Thoracic aorta (tissue), 2 donors: ENCODE measurements around the gene FNDC4. TPM values are rescaled to one million over a fixed set of nuclear protein-coding genes. Genes with fewer than 3 reads are reported as not detected.

Source experiments
- ATAC-seq: fragments of 150-250 bp; one replicate; pipeline ENCODE4 v1.8.0; 2017; ENCODE audit warnings: low read depth; ENCODE audit not compliant: insufficient number of reproducible peaks, low FRiP score
- DNase-seq: peaks from one replicate; pipeline ENCODE4 v3.0.0-alpha.2; 2020; ENCODE audit warnings: low spot score
- H3K27ac ChIP-seq, 2 donors: fragments of 200-600 bp; sonication (generic); 1 replicate in 1 of 2; 2 replicates in 1 of 2; pipeline ENCODE4 v1.5.1; 2016; ENCODE audit warnings: mild to moderate bottlenecking in 2 of 2, moderate library complexity in 2 of 2
- H3K27me3 ChIP-seq: fragments of 200-600 bp; sonication (generic); replicated peaks from 2 replicates; pipeline ENCODE4 v1.6.0; 2016; ENCODE audit warnings: mild to moderate bottlenecking; ENCODE audit not compliant: insufficient read depth
- H3K36me3 ChIP-seq: fragments of 200-600 bp; sonication (generic); one replicate; pipeline ENCODE4 v1.5.1; 2016
- H3K4me1 ChIP-seq, 2 donors: fragments of 200-600 bp; sonication (generic); 1 replicate in 1 of 2; 2 replicates in 1 of 2; pipeline versions ENCODE4 v1.5.1 to v1.6.0; 2016; ENCODE audit warnings: low read depth in 2 of 2, mild to moderate bottlenecking in 1 of 2; ENCODE audit not compliant: control insufficient read depth in 1 of 2
- H3K4me3 ChIP-seq: fragments of 200-600 bp; sonication (generic); 2 replicates; pipeline ENCODE4 v1.5.1; 2016; ENCODE audit warnings: mild to moderate bottlenecking
- H3K9me3 ChIP-seq: fragments of 200-600 bp; sonication (generic); 2 replicates; pipeline ENCODE4 v1.5.1; 2016
- total RNA-seq, 2 donors: library from RNA; depleted of rRNA; stranded (reverse); fragments of >200 nt; gene quantifications; one replicate each; pipeline versions ENCODE4 v1.1.0 to v1.2.3, GENCODE V29; 2016
- TF ChIP-seq, protein P1 (sequence below): fragments of 200-600 bp; sonication (generic); IDR thresholded peaks from one replicate; pipeline ENCODE4 v1.5.1; 2019; ENCODE audit warnings: antibody characterized with exemption

Gene FNDC4
- total RNA-seq, 2 donors from 2014 or later: 32.9 to 37.1 TPM

DNA sequence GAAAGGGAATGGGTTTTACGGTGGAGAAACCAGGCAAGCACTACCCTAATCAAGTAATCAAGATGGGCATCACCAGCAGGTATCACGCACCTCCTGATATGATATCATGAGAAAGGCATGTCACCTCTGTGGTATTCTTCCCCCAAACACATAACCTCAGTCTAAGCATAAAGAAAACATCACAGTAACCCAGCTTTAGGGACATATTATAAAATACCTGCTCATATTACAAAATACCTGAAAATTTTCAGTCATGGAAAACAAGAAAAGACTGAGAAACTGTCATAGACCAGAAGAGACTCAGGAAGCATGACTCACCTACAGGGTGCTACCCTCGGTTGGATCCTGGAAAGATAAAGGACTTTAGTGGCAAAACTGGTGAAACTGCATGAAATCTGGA lies 32.2 kb upstream of the FNDC4 start:
- Histone ChIP-seq H3K36me3 (no peaks in the 10 kb centered on the region), H3K9me3 (no peaks in the 10 kb centered on the region), H3K4me3 (no peak overlapping the region), H3K4me1 (no peaks in the 10 kb centered on the region), H3K27ac (no peak overlapping the region), H3K27me3 (no peaks in the 10 kb centered on the region)
- ATAC-seq (no peak), DNase-seq (no peak)
- TF ChIP-seq, protein P1, sequence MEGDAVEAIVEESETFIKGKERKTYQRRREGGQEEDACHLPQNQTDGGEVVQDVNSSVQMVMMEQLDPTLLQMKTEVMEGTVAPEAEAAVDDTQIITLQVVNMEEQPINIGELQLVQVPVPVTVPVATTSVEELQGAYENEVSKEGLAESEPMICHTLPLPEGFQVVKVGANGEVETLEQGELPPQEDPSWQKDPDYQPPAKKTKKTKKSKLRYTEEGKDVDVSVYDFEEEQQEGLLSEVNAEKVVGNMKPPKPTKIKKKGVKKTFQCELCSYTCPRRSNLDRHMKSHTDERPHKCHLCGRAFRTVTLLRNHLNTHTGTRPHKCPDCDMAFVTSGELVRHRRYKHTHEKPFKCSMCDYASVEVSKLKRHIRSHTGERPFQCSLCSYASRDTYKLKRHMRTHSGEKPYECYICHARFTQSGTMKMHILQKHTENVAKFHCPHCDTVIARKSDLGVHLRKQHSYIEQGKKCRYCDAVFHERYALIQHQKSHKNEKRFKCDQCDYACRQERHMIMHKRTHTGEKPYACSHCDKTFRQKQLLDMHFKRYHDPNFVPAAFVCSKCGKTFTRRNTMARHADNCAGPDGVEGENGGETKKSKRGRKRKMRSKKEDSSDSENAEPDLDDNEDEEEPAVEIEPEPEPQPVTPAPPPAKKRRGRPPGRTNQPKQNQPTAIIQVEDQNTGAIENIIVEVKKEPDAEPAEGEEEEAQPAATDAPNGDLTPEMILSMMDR: no peak

GRCh38 chr2:27522400-27522945 lies 27.5 kb upstream of the FNDC4 start:
- Histone ChIP-seq H3K27ac (no peak overlapping the region), H3K9me3 (no peaks in the 10 kb centered on the region), H3K27me3 (no peaks in the 10 kb centered on the region), H3K36me3 (no peaks in the 10 kb centered on the region), H3K4me1 (no peaks in the 10 kb centered on the region), H3K4me3 (no peak overlapping the region)
- no peak for DNase-seq
- TF ChIP-seq, protein P1: no peak
- ATAC-seq: no peak

- Histone ChIP-seq H3K4me3 (no peak overlapping the region), H3K9me3 (no peaks in the 10 kb centered on the region), H3K4me1 (no peaks in the 10 kb centered on the region), H3K27ac (no peak overlapping the region), H3K36me3 (no peaks in the 10 kb centered on the region), H3K27me3 (no peaks in the 10 kb centered on the region)
- no peak for DNase-seq
- TF ChIP-seq, protein P1: no peak
- no peak for ATAC-seq
Measured at GRCh38 chr2:27520316-27520715, 25.3 kb upstream of the FNDC4 start.

DNA sequence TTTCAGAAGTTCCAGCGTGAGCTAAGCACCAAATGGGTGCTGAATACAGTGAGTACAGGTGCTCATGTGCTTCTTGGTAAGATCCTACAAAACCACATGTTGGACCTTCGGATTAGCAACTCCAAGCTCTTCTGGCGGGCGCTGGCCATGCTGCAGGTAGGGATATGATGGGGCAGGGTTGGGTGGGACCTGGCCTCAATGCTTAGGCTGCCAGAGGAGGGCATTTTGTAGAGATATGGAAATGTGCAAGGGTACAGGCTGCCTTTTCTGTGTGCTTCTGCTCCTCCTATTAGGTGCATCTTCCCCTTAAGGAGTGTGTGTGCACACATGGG lies 23.7 kb upstream of the FNDC4 start:
- ATAC-seq: no peak
- DNase-seq: no peak
- no peaks in the 10 kb centered on the region for H3K36me3 ChIP-seq
- H3K9me3 ChIP-seq: no peaks in the 10 kb centered on the region
- TF ChIP-seq, protein P1: no peak
- H3K27ac ChIP-seq: no peak overlapping the region
- H3K27me3 ChIP-seq: no peaks in the 10 kb centered on the region
- no peak overlapping the region for H3K4me3 ChIP-seq
- no peaks in the 10 kb centered on the region for H3K4me1 ChIP-seq

DNA sequence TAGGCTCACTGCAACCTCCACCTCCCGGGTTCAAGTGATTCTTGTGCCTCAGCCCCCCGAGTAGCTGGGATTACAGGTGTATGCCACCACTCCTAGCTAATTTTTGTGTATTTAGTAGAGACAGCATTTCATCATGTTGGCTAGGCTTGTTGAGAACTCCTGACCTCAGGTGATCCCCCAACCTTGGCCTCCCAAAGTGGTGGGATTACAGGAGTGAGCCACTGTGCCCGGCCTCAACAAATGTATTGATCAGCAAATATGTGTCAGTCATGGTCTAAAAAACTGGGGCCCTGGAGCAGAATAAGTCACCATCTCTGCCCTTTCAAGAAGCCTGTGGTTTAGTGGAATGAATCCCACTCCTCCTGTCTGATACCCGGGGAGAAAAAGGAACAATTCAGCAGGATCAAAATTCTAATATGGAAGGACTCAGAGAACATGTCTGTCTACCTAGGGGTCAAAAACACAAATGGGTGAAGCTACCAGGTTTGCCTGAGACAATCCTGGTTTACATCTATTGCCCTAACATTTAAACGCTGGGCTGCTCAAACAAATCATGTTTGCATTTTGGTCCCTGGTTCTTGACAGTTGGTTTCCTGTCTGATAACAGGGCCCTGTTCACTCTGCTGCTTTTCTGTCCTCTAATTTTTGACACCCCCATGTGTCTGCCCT lies 23.2 kb upstream of the FNDC4 start:
- TF ChIP-seq, protein P1: no peak
- no peaks in the 10 kb centered on the region for H3K9me3 ChIP-seq
- no peak for DNase-seq
- H3K4me3 ChIP-seq: no peak overlapping the region
- H3K27me3 ChIP-seq: no peaks in the 10 kb centered on the region
- H3K4me1 ChIP-seq: no peaks in the 10 kb centered on the region
- no peaks in the 10 kb centered on the region for H3K36me3 ChIP-seq
- no peak for ATAC-seq
- H3K27ac ChIP-seq: no peak overlapping the region
